Mucosa of stomach (tissue), 1 donor: ENCODE data around the gene RND1.
"Not testable (repeated sequence)": the region's sequence is repeated elsewhere in the genome, so short reads cannot be mapped to it uniquely, and the experiment has no call there.

Source experiments
- H3K27me3 ChIP-seq: one replicate; pipeline ENCODE4 v1.7.0; 2013; ENCODE audit warnings: mild to moderate bottlenecking, low read length; ENCODE audit not compliant: control insufficient read depth, insufficient read depth
- H3K36me3 ChIP-seq: one replicate; pipeline ENCODE4 v1.7.0; 2013; ENCODE audit warnings: low read length; ENCODE audit not compliant: control insufficient read depth, insufficient read depth
- H3K4me1 ChIP-seq: one replicate; pipeline ENCODE4 v1.7.0; 2013; ENCODE audit warnings: mild to moderate bottlenecking, low read length; ENCODE audit not compliant: control insufficient read depth, insufficient read depth
- H3K4me3 ChIP-seq: one replicate; pipeline ENCODE4 v1.7.0; 2013; ENCODE audit warnings: low read length
- H3K9ac ChIP-seq: one replicate; pipeline ENCODE4 v1.7.0; 2013; ENCODE audit warnings: mild to moderate bottlenecking, low read length, moderate library complexity
- H3K9me3 ChIP-seq: one replicate; pipeline ENCODE4 v1.7.0; 2013; ENCODE audit warnings: mild to moderate bottlenecking, low read length, moderate library complexity; ENCODE audit not compliant: control insufficient read depth
- donor health status: Pancreatic carcinoma.

RND1 gene

DNA sequence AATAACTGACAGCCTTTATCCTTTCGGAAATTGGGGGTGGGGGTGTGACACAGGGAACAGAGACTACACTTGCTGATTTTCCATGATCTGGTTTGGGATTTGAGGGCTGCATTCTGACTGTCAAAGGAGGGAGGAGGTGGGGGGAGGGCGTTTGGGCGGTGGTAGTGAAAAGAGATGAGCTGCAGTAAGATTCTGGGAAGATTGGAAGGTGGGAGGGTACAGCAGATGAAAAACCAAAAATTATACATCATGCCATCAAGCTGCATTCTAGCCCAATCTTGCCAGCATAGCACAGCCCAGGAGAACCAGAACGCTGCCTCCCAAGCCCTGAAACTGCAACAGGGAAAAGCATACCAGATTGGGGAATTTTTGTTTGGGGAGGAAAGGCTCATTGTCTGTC, 2.4 kb downstream of the RND1 start:
- Histone ChIP-seq H3K9me3 (no peaks in the 10 kb centered on the region), H3K9ac (no peak overlapping the region)

DNA sequence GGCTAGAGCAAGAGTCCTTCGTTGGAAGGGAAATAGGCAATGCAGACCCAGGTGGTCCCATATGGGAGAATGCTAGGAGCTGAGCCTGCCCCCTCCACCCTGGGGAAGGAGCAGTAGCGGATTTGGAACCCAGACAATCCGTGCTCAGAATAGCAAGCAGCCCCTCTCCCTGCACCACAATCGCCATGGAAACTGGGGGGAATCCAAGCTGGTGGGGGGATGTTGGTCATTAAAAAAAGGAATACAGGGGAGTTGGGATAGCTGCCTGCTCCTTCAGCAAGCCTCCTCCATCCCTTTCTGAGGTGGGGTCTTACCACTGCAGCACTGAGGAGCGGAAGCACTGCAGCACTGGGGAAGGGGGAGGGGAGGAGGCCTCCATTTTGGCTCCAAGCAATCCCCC, 2.9 kb downstream of the RND1 start:
- peaks cover 35% of the 10 kb centered on the region for H3K4me1 ChIP-seq
- H3K36me3 ChIP-seq: no peaks in the 10 kb centered on the region
- no peak overlapping the region for H3K9ac ChIP-seq
- H3K9me3 ChIP-seq: no peaks in the 10 kb centered on the region
- H3K4me3 ChIP-seq: no peak overlapping the region
- peaks cover 20% of the 10 kb centered on the region for H3K27me3 ChIP-seq

More for the DNA sequence above, 2.4 kb downstream of the RND1 start:
- no peak overlapping the region for H3K4me3 ChIP-seq
- peaks cover 39% of the 10 kb centered on the region for H3K4me1 ChIP-seq
- peaks cover 20% of the 10 kb centered on the region for H3K27me3 ChIP-seq
- H3K36me3 ChIP-seq: no peaks in the 10 kb centered on the region

DNA sequence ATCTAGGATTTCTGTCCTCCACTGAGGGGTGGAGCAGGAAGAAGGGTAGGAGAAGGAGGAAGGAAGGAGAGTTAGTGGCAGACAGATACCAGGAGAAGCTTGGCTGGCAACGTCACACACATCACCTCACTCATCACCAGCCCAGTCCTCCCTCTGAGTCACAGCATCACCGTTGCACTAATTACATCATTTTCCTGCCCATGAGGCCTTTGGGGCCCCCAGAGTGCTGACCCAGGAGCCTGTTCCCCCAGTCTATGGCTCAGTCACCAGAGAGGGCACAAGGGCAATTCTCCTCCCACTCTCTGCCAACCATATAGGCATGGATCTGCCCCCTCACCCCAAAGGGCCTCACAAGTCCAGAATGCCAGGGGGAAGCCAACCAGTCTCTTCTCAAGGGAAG, 4.6 kb downstream of the RND1 start:
- Histone ChIP-seq H3K36me3 (no peaks in the 10 kb centered on the region), H3K4me3 (no peak overlapping the region), H3K4me1 (peaks cover 22% of the 10 kb centered on the region), H3K27me3 (peaks cover 20% of the 10 kb centered on the region), H3K9ac (no peak overlapping the region), H3K9me3 (no peaks in the 10 kb centered on the region)

DNA sequence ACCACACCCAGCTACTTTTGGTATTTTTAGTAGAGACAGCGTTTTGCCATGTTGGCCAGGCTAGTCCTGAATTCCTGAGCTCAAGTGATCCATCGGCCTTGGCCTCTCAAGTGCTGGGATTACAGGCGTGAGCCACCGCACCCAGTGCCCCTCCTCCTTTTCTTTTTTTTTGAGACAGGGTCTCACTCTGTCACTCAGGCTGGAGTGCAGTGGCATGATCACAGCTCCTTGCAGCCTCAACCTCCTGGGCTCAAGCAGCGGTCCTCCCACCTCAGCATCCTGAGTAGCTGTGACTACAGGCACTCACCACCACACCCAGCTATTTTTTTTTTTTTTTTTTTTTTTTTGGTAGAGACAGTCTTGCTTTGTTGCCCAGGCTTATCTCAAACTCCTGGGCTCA, 5.4 kb downstream of the RND1 start:
- Histone ChIP-seq H3K27me3 (peaks cover 20% of the 10 kb centered on the region), H3K4me1 (peaks cover 16% of the 10 kb centered on the region)
- H3K9me3 ChIP-seq, H3K9ac ChIP-seq, H3K36me3 ChIP-seq, H3K4me3 ChIP-seq: not testable (repeated sequence)

DNA sequence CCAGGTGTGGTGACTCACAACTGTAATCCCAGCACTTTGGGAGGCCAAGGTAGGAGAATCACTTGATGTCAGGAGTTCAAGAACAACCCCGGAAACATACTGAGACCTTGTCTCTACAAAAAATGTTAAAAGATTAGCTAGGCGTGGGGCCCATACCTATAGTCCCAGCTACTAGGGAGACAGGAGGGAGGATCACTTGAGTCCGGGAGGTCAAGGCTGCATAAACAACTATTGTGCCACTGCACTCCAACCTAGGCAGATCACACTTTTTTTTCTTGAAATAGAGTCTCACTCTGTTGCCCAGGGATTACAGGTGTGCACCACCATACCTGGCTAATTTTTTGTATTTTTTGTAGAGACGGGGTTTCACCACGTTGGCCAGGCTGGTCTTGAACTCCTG, 6.1 kb downstream of the RND1 start:
- H3K4me3 ChIP-seq: no peak overlapping the region
- H3K9ac ChIP-seq: no peak overlapping the region
- no peaks in the 10 kb centered on the region for H3K36me3 ChIP-seq
- H3K9me3 ChIP-seq: no peaks in the 10 kb centered on the region
- H3K27me3 ChIP-seq: peaks cover 14% of the 10 kb centered on the region
- H3K4me1 ChIP-seq: peaks cover 10% of the 10 kb centered on the region

DNA sequence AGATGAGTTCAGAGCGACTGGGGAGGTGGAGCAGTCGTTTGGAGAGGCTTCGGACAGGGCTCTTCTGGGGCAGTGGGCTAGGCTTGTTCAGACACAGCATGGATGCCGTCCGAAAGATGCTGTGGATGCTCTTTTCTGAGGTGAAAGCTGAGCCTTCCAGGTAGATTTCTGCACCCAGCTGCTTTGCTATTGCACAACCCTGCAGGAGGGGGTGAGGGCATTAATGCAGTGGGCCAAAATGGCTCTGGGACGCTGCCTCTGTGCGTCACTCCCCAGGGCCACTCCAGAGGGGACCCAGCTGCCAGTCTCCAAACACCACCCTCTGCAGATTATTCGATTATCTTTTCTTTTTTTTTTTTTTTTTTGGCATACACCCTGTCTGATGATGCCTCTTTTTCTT, 7.6 kb downstream of the RND1 start:
- Histone ChIP-seq H3K4me1 (no peaks in the 10 kb centered on the region), H3K36me3 (no peaks in the 10 kb centered on the region), H3K9ac (no peak overlapping the region), H3K27me3 (peaks cover 6% of the 10 kb centered on the region), H3K9me3 (no peaks in the 10 kb centered on the region), H3K4me3 (no peak overlapping the region)

DNA sequence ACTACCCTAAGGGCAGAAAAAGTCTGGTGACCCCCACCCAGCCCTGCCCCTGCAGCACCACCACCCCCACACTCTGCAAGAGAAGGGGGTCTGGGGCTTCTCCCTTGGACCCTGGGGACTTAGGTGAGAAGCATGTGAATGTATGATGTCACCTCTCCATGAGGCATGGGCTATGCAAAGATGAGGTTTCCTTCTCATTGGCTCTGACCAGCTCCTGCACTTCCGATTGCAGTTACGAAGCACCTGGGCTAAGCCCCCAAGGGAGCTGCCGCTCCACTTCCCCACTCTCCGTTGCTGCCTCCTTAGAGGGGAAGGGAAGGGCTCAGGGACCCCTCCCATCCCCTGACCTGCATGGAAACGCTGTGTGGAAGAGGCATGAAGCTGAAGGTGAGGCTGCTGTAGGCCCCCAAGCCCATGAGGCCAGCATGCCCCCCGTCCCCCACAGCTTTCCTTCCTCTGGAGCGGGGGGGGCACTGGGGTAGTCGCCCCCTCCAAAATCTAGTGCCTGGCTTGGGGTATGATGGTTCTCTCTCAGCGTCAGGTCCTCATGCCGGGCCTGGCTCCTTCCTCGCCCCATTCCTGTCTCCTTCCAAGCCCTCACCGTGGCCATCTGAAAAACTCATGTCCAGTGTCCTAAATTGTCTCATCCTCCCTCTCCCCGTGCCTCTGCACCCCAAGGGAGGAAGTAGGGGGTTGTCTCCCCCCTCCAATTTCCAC, 8.2 kb downstream of the RND1 start:
- Histone ChIP-seq H3K4me3 (no peak overlapping the region), H3K9me3 (no peaks in the 10 kb centered on the region), H3K4me1 (no peaks in the 10 kb centered on the region), H3K36me3 (no peaks in the 10 kb centered on the region), H3K27me3 (peaks cover 3% of the 10 kb centered on the region), H3K9ac (no peak overlapping the region)

DNA sequence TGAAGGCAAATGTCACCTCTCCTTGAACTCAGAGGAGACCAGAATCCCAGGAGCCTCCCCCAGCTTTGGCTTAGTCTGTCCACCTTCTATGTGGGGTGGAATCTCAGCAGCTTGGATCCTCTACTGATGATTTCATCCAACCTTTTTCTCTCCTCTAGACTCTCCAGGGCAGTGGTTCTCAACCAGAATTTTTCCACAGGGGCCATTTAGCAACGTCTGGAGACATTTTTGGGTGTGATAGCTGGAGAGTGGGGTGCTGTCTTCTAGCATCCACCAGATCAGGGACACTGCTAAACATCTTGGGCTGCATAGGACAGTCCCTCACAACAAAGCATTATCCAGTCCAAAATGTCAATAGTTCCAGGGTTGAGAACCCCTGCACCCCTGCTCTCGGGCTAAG, 9.3 kb downstream of the RND1 start:
- H3K27me3 ChIP-seq: no peaks in the 10 kb centered on the region
- no peaks in the 10 kb centered on the region for H3K9me3 ChIP-seq
- no peaks in the 10 kb centered on the region for H3K36me3 ChIP-seq
- H3K4me1 ChIP-seq: no peaks in the 10 kb centered on the region
- H3K4me3 ChIP-seq: no peak overlapping the region
- no peak overlapping the region for H3K9ac ChIP-seq

DNA sequence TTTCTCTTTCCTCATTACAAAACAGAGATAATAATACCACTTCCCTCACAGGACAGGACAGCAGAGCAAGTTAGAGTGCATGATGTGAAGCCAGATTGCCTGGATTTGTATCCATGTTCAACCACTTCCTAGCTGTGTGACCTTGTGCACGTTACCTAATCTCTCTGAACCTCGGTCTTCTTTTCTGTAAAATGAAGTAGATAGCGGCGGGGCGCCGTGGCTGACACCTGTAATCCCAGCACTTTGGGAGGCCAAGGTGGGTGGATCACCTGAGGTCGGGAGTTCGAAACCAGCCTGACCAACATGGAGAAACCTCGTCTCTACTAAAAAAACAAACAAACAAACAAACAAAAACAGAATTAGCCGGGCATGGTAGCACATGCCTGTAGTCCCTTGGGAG, 10.7 kb downstream of the RND1 start:
- not testable (repeated sequence) for H3K4me3 ChIP-seq, H3K4me1 ChIP-seq, H3K36me3 ChIP-seq, H3K27me3 ChIP-seq, H3K9ac ChIP-seq, H3K9me3 ChIP-seq

DNA sequence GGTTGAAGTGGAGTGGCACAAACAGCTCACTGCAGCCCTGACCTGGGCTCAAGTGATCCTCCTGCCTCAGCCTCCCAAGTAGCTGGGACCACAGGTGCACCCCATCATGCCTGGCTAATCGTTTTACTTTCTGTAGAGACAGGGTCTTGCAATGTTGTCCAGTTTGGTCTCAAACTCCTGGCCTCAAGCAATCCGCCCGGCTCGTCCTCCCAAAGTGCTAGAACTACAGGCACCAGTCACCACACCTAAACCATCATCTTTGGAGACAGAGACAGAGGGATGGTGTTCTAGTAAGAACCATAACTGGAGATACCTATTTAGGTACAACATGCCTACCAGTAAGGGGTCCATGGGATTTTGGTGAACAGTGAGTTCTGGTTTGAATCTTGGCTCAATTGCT, 11.2 kb downstream of the RND1 start:
- Histone ChIP-seq H3K9ac (no peak overlapping the region), H3K4me1 (peaks cover 6% of the 10 kb centered on the region), H3K9me3 (no peaks in the 10 kb centered on the region), H3K4me3 (no peak overlapping the region), H3K27me3 (no peaks in the 10 kb centered on the region), H3K36me3 (no peaks in the 10 kb centered on the region)

DNA sequence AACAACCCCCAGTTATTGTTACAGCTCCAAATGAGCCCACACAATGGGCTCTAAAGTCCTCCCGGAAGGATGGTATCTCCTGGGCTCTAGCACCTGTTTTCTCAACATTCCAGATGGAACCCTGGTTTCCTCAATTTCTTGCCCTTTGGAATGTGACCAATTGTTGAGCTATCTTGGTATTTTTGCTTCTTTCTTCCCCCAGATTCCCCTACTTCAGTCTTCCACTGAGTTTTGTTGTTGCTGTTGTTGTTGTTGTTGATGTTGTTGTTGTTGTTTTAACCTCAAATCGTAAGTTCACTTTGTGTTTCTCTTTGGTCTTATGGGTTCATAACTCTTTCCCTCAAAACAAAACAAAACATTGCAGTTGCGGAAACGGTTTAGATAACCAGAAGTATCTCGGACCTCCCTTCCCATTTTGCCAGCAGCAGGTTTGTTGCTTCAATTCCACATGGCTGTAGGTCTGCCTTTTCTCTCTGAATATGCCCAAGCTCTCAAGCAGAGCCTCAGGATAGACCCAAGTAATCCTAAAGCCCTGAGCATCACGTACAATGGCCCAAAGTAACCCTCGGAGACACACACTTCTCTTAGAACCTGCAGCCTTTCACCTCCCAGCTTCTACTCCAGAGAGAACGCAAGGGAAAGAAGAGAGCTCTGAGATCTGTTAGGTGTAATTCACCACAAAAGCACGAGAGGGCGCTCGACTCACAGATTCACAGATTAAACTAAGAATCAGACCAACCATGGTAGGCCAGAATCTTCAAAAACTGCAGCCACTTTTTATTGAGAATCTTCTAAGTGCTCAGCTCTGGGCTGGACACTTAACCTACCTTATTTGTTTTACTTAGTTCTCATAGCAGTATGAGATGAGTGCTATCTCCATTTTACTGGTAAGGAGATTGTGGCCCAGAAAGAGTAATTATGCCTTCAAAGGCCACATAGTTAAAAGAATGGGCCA, 12.7 kb downstream of the RND1 start:
- Histone ChIP-seq H3K9me3 (no peaks in the 10 kb centered on the region), H3K4me3 (peak overlapping the region; percentile 2), H3K4me1 (peaks cover 6% of the 10 kb centered on the region), H3K27me3 (no peaks in the 10 kb centered on the region), H3K9ac (peak overlapping the region; percentile 38), H3K36me3 (no peaks in the 10 kb centered on the region)
